Bone marrow (tissue), 2 donors: ENCODE results near the gene FOXP1.
A peak's percentile ranks its signal among the peaks of the same experiment; 100 is the strongest.

Source experiments
- DNase-seq, 2 donors: peaks; one replicate each; lab custom pipeline; 2025; lab: John Stamatoyannopoulos, UW

The FOXP1 gene

GRCh38 chr3:71505767-71506350, 77.7 kb downstream of the FOXP1 start:
- DNase-seq: no peak

DNA sequence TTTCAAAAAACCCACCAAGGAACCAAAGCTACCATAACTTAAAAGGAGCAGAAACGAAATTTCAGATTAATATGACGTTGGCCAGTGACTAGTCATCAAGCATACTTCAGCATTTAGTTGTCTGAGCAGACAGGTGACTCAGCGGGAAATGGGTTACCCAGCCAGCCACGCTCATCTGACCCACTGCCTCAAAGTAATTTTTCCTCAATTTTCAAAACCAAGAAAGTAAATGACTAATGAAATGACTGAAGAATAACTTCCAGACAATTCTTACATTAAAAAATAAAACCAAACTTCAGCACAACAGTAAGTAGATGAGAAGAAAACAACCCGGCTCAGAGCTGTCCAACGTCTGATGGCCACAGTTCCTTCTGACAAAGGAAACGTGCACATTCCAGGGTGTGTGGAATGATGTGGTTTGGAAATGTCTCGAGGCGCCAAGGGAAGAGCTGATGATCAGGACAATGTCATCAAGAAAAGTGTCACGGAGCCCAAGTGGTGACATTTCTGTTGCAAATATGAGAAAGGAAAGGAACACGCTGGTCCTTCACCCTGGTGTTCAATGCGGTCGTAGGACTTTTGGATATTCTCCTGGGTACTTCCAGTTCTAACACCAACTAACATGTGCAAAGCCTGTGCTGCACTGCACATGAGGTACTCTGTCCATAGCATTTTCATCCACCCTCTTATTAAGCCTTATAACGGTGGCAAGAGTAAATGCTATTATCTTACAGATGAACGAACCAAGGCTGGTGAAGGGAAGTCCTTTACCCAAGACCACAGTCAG, 79.1 kb downstream of the FOXP1 start:
- peak; percentile 26 to 51 for DNase-seq

GRCh38 chr3:71503525-71504249, 79.8 kb downstream of the FOXP1 start:
- no peak for DNase-seq

GRCh38 chr3:71502066-71502625, 81.4 kb downstream of the FOXP1 start:
- no peak for DNase-seq

GRCh38 chr3:71500696-71501095, 82.8 kb downstream of the FOXP1 start:
- no peak for DNase-seq

- no peak for DNase-seq
Measured at GRCh38 chr3:71499227-71499876, 84.2 kb downstream of the FOXP1 start.

DNA sequence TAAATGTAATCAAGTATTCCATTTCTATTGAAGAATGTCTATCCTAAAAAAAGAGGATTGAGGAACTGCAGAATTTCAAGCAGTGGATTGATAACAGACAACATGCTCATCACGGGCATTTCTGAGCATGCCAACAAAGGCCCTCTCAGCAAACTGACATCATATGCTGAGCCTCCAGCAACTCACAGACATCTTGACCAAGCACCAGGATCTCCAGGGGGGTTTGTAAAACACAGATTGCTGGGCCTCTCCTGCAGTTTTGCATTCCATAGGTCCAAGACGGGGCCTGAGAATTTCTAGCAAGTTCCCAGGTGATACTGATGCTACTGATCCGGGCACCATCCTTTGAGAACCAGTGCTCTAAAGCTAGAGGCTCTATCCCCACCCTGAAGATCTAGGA, 85.0 kb downstream of the FOXP1 start:
- DNase-seq: no peak

DNA sequence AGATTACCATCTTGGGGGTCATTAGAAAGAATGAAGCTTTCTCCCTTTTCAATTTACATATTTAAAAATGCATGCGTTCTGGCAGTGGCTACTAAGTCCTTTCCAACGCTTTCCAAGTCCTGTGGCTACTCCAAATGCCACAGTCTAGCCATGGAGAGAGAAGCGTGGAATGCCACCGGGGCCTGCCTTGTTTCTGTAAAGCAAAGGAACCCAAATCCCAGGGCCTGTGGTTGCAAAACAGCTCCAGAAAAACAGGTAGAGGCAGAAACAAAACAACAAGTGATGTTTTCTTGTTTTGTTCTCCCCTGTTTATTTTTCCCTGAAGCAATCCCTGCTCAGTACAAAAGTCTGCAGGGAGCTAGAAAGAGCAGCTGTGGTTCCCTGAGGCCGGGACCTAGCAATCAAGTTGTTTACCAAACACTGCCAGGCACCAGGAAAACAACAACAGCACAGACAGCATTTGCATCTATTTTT, 85.5 kb downstream of the FOXP1 start:
- DNase-seq: no peak

- DNase-seq: no peak
Measured at GRCh38 chr3:71497367-71497897, 86.1 kb downstream of the FOXP1 start.

DNA sequence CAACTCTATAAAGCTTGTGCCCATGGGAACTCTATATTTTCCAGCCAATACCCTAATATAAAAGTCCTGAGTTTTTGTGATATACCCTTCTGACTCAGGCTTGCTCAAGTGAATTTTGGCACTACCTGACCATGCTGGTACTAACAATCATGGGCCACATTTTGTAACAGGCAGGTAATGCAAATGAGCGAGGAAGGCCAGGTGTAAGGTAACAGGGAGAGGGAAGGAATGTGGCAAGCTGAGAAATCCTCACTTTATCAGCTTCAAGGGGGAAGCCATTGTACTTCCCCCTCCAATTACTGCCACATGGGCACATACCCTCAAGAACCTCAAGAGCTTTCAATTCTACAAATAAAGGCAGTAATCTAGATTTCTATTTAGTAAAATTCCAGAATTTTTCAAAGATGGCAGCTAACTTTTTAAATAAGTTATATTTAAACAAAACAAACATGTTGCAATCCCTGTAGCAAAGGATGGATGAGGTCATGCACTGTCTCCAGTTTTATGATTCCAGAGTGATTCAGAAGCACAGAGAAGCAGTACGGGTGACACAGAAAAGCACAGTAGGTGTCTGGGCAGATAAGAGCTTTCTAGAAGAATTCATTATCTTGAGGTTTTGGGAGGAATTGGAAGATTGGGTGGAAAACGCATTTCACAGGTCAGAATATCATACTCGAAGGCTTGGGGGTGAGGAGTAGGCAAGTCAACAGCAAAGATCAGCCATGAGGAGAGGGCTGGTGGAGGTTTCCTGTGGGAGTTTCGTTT, 87.6 kb downstream of the FOXP1 start:
- peak in 1 of 2 donors; percentile 29 for DNase-seq

DNA sequence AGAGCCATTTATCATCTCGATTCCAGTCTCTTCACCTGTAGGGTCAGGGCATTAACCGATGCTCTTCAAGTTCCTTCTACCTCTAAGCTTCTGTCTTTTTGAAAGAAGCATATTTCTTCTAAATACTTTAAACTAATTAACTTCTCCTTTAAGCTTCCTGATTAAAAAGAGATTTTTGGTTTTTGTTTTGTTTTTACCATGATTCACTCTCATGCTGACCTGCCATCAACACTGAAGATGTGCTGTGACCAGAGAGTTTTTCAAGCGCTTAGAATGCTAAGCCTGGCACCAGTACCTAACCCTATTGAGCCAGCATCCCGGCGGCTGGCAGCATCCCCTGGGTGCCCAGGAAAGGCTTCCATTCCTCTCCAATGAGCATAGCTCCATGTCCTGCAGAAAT, 89.3 kb downstream of the FOXP1 start:
- peak in 1 of 2 donors; percentile 43 for DNase-seq

- no peak for DNase-seq
Measured at GRCh38 chr3:71492974-71493771, 90.4 kb downstream of the FOXP1 start.

DNA sequence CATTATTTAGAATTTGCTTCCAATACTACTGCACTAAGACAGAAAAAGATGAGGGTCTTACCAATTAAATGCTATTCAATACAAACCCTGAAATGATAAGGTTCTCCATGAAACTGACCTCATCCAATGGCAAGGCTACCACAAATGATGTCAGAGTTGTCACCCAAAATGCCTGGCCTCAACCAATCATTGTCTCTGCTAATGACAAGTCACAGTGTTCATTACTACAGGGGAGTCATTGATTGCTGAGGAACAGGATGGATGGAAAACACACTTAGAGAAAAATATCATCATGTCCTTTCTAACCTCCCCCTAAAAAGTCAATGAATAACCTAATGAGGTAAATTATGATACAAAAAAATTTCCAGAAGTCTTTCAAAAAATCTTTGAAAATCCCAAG, 91.0 kb downstream of the FOXP1 start:
- DNase-seq: no peak

GRCh38 chr3:71491154-71491752, 92.3 kb downstream of the FOXP1 start:
- no peak for DNase-seq

GRCh38 chr3:71490692-71491091, 92.8 kb downstream of the FOXP1 start:
- DNase-seq: no peak

GRCh38 chr3:71489315-71489761, 94.2 kb downstream of the FOXP1 start:
- DNase-seq: no peak

DNA sequence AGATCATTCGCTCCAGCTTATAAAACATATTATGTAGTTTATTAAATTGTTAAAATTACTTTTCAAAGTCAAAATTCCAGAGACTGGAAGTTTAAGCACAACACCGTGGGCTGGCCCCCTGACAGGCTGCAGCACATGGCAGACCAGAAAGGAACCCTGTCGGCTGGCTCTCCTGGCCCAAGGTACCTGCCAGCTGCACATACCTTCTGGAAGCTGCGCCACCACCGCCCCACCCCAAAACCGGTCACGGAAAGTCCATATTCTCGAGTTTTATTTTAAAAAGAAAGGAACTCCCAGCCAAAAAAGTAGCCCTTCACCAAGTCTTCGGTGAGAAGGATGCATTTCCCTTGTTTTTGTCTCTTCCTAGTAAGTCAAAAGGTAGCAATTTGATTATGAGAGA, 94.6 kb downstream of the FOXP1 start:
- no peak for DNase-seq

- DNase-seq: no peak
Measured at GRCh38 chr3:71488391-71488809, 95.1 kb downstream of the FOXP1 start.

DNA sequence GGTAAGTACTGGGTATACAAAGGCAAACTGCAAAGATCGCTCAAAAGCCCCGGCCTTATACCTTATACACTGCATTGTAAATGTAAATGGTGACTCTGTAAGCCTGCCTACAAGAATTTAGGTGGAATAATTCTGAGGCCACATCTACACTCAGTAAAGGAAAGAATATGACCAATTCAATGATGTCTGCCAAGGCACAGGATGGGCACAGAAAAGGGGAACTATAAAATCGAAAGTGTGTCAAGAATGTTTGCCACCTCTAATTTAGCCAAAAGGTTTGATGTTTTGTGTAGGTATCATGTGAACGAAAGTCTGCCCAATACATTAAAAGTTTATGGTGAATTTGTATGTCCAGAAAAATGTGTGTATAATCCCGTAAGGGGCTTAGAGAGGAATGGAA, 96.1 kb downstream of the FOXP1 start:
- peak in 1 of 2 donors; percentile 85 for DNase-seq

DNA sequence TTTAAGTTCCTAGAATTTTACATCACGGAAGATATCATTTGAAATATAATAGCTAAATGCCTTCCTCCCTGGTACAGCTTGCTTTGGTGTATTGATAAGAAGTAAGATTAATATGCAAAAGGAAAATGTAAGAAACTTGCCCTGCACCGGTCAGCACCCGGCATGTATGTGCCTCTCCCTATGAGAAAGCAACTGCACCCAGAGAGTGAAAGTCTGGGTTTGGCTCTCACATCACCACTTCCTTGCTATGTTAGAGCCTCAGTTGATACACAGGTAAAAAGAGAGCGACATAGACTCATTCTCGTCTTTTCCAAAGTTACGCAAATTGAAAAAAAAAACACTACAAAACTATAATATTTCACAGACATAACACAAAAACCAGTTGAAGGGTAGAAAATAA, 96.7 kb downstream of the FOXP1 start:
- DNase-seq: no peak
